IMR-90 (cell line): Measurements from ENCODE around the gene ATXN1. TPM values are rescaled to one million over a fixed set of nuclear protein-coding genes. Genes with fewer than 3 reads are reported as not detected.

ENCODE experiments used
- ATAC-seq: fragments of 200-7000 bp; cut with Tn5 transposase; 2 replicates; pipeline ENCODE4 v1.9.1; 2020; ENCODE audit warnings: low read depth, mild to moderate bottlenecking, moderate library complexity
- BruUV-seq: library from RNA; stranded (reverse); fragments of 400-500 nt; replicated peaks from 2 replicates; lab custom pipeline; 2021; lab: Mats Ljungman, UMichigan
- CTCF ChIA-PET: fragments of 300-600 bp; formaldehyde crosslinking; extraction: SDS; loops from one replicate; lab custom pipeline; 2021; ENCODE audit warnings: antibody characterized with exemption; lab: Yijun Ruan, JAX
- POLR2A ChIA-PET: fragments of 300-600 bp; sonication (Branson Sonifier 250); formaldehyde crosslinking; loops from one replicate; lab custom pipeline; 2022; ENCODE audit warnings: antibody characterized with exemption; ENCODE audit not compliant: unreplicated experiment; lab: Charles Lee
- DNase-seq: peaks from one replicate; pipeline ENCODE4 v3.0.0; 2013
- H2AFZ ChIP-seq: replicated peaks from 2 replicates; pipeline ENCODE3; 2013; ENCODE audit warnings: low read length, mild to moderate bottlenecking; ENCODE audit not compliant: poor library complexity
- H2AK5ac ChIP-seq: 2 replicates; pipeline ENCODE4 v1.6.1; 2013; ENCODE audit warnings: low read depth, low read length, inconsistent platforms
- H2AK9ac ChIP-seq: replicated peaks from 2 replicates; pipeline ENCODE3; 2013; ENCODE audit warnings: mild to moderate bottlenecking, low read depth, low read length, moderate library complexity; ENCODE audit not compliant: poor library complexity
- H2BK120ac ChIP-seq: 2 replicates; pipeline ENCODE4 v1.6.1; 2013; ENCODE audit warnings: low read depth, low read length, inconsistent platforms
- H2BK15ac ChIP-seq: 3 replicates; pipeline ENCODE4 v1.6.1; 2013; ENCODE audit warnings: low read depth, low read length, inconsistent platforms
- H2BK20ac ChIP-seq: 2 replicates; pipeline ENCODE4 v1.6.1; 2013; ENCODE audit warnings: low read depth, mild to moderate bottlenecking, inconsistent platforms, low read length, moderate library complexity
- H2BK5ac ChIP-seq: 2 replicates; pipeline ENCODE4 v1.6.1; 2013; ENCODE audit warnings: mild to moderate bottlenecking, low read depth, low read length, inconsistent platforms; ENCODE audit not compliant: poor library complexity, severe bottlenecking
- H3K14ac ChIP-seq: replicated peaks from 2 replicates; pipeline ENCODE4 v1.6.1; 2013; ENCODE audit warnings: low read depth, low read length, inconsistent platforms
- H3K18ac ChIP-seq: 2 replicates; pipeline ENCODE4 v1.6.1; 2013; ENCODE audit warnings: low read depth, low read length, control low read depth
- H3K23ac ChIP-seq: 2 replicates; pipeline ENCODE4 v1.6.1; 2013; ENCODE audit warnings: low read depth, low read length, inconsistent platforms
- H3K27ac ChIP-seq: 2 replicates; pipeline ENCODE4 v1.5.1; 2013; ENCODE audit warnings: mild to moderate bottlenecking, control low read depth, low read length; ENCODE audit not compliant: insufficient read depth
- H3K27me3 ChIP-seq: 2 replicates; pipeline ENCODE4 v1.6.1; 2013; ENCODE audit warnings: low read length; ENCODE audit not compliant: control insufficient read depth, insufficient read depth
- H3K36me3 ChIP-seq: 2 replicates; pipeline ENCODE4 v1.6.1; 2013; ENCODE audit warnings: low read length, mixed read lengths; ENCODE audit not compliant: control insufficient read depth, insufficient read depth
- H3K4ac ChIP-seq: 2 replicates; pipeline ENCODE4 v1.6.1; 2013; ENCODE audit warnings: low read depth, low read length, inconsistent platforms
- H3K4me1 ChIP-seq: 2 replicates; pipeline ENCODE4 v1.6.1; 2013; ENCODE audit warnings: low read length, mixed read lengths; ENCODE audit not compliant: control insufficient read depth, insufficient read depth
- H3K4me2 ChIP-seq: 2 replicates; pipeline ENCODE4 v1.6.1; 2013; ENCODE audit warnings: low read depth, mild to moderate bottlenecking, control low read depth, low read length, moderate library complexity
- H3K4me3 ChIP-seq: 2 replicates; pipeline ENCODE4 v1.5.1; 2013; ENCODE audit warnings: low read depth, mild to moderate bottlenecking, control low read depth, low read length, moderate library complexity; ENCODE audit not compliant: insufficient read depth
- H3K56ac ChIP-seq: 2 replicates; pipeline ENCODE4 v1.6.1; 2013; ENCODE audit warnings: low read length, inconsistent platforms; ENCODE audit not compliant: insufficient read depth; ENCODE audit errors: extremely low read depth
- H3K79me1 ChIP-seq, 2 experiments: 2 replicates each; pipeline ENCODE4 v1.6.1; 2013; ENCODE audit warnings: low read length in 2 of 2, inconsistent platforms in 1 of 2, low read depth in 1 of 2
- H3K9ac ChIP-seq: 2 replicates; pipeline ENCODE4 v1.6.1; 2013; ENCODE audit warnings: low read depth, low read length, control low read depth
- H3K9me1 ChIP-seq: 2 replicates; pipeline ENCODE4 v1.6.1; 2013; ENCODE audit warnings: low read length, inconsistent platforms; ENCODE audit not compliant: insufficient read depth
- H3K9me3 ChIP-seq: 2 replicates; pipeline ENCODE4 v1.6.1; 2013; ENCODE audit warnings: low read length; ENCODE audit not compliant: control insufficient read depth, insufficient read depth
- H4K20me1 ChIP-seq: 2 replicates; pipeline ENCODE4 v1.6.1; 2013; ENCODE audit warnings: low read length, inconsistent platforms; ENCODE audit not compliant: insufficient read depth
- H4K5ac ChIP-seq: 2 replicates; pipeline ENCODE4 v1.6.1; 2013; ENCODE audit warnings: mild to moderate bottlenecking, low read depth, low read length, control low read depth
- H4K8ac ChIP-seq, 2 experiments: 2 replicates each; pipeline ENCODE4 v1.6.1; 2013; ENCODE audit warnings: low read depth in 2 of 2, low read length in 2 of 2, control low read depth in 1 of 2, inconsistent platforms in 1 of 2
- H4K91ac ChIP-seq: 2 replicates; pipeline ENCODE4 v1.6.1; 2013; ENCODE audit warnings: low read depth, low read length, inconsistent platforms; ENCODE audit not compliant: insufficient read depth
- CEBPB ChIP-seq: IDR thresholded peaks from 2 replicates; pipeline ENCODE4 v1.6.1; 2012; ENCODE audit warnings: low read depth, low read length, improper control_type of control experiment
- CHD1 ChIP-seq: IDR thresholded peaks from 2 replicates; pipeline ENCODE4 v1.6.1; 2012; ENCODE audit warnings: low read depth, low read length, improper control_type of control experiment
- FOS ChIP-seq: fragments of 150-350 bp; IDR thresholded peaks from 2 replicates; pipeline ENCODE4 v1.6.1; 2016; ENCODE audit warnings: low read depth, low read length
- MAFK ChIP-seq: IDR thresholded peaks from 2 replicates; pipeline ENCODE4 v1.6.1; 2012; ENCODE audit warnings: low read depth, low read length, improper control_type of control experiment
- MXI1 ChIP-seq: IDR thresholded peaks from 2 replicates; pipeline ENCODE4 v1.6.1; 2012; ENCODE audit warnings: low read depth, mild to moderate bottlenecking, low read length, moderate library complexity, borderline replicate concordance
- POLR2A ChIP-seq: IDR thresholded peaks from 2 replicates; pipeline ENCODE4 v1.6.1; 2012; ENCODE audit warnings: mild to moderate bottlenecking, low read depth, low read length
- RFX5 ChIP-seq: IDR thresholded peaks from 2 replicates; pipeline ENCODE4 v1.8.0; 2012; ENCODE audit warnings: low read depth, mild to moderate bottlenecking, low read length, moderate library complexity
- WGBS, 2 experiments: methylation state at CpG; one replicate each; pipeline versions ENCODE4 v1.1.5 to v1.1.7; 2013; ENCODE audit warnings: missing lambda C conversion rate in 2 of 2; ENCODE audit not compliant: insufficient read length in 1 of 2; ENCODE audit errors: extremely low coverage in 2 of 2; 5-methylcytosine and 5-hydroxymethylcytosine counted together
- dilution Hi-C: fragments of 300-500 bp; cut with HindIII; formaldehyde crosslinking; loops from one replicate; pipeline ENCODE4 v1.14.3; 2018; ENCODE audit warnings: low sequenced_read_pairs; ENCODE audit not compliant: unreplicated experiment
- in situ Hi-C: fragments of 300-500 bp; cut with MboI; formaldehyde crosslinking; loops from 3 replicates; pipeline ENCODE4 v1.14.3; 2019; ENCODE audit warnings: low sequenced_read_pairs, inconsistent platforms, mixed read lengths
- intact Hi-C: fragments of 100-400 bp; cut with micrococcal nuclease; formaldehyde crosslinking; loops from 2 replicates; pipeline ENCODE4 v1.10.0; 2022
- polyA plus RNA-seq, 3 experiments: library from polyadenylated mRNA; depleted of rRNA; stranded (reverse); fragments of >200 nt; gene quantifications; 2 replicates each; pipeline ENCODE4 v1.2.3, GENCODE V29; 2012; ENCODE audit warnings: low replicate concordance in 1 of 3
- total RNA-seq: library from RNA; depleted of rRNA; stranded (reverse); fragments of >200 nt; gene quantifications from 2 replicates; pipeline ENCODE4 v1.2.3, GENCODE V29; 2012
- TF ChIP-seq, protein P1 (sequence below): fragments of 150-350 bp; IDR thresholded peaks from 2 replicates; pipeline ENCODE4 v1.6.1; 2016; ENCODE audit warnings: low read depth, mild to moderate bottlenecking, low read length, moderate library complexity, borderline replicate concordance
- TF ChIP-seq, protein P2 (sequence below): conservative IDR thresholded peaks from 2 replicates; pipeline ENCODE4 v1.5.1; 2012; ENCODE audit warnings: mild to moderate bottlenecking, low read depth, low read length, improper control_type of control experiment
- TF ChIP-seq, protein P3 (sequence below): fragments of 150-350 bp; IDR thresholded peaks from 2 replicates; pipeline ENCODE4 v1.6.1; 2017; ENCODE audit warnings: mild to moderate bottlenecking, antibody characterized with exemption, low read length, low read depth

Gene ATXN1
- total and polyA plus RNA-seq, 2 of the 4 experiments (the other 2 are of a cell fraction): 7.3 to 11.1 TPM

DNA sequence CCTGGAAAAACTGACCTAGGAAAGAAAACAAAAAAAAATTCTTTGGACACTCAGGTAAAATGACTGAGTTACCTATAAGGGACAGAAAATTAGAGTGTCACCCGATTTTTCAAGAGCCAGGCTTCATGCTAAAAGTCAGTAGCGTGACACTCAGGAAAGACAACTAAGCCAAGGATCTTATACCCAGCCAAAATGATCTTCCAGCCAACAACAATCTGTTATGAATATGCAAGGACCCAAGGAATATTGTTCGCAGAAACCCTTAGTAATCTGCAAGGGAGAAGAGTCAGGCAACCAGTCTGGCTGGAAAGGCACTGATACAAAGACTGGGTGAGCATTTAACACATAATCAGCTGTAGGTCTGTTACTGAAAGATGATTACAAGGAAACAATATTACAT lies 319.2 kb downstream of the ATXN1 start:
- no peak overlapping the region for H2AK9ac ChIP-seq
- intact Hi-C loops: no loop called here
- dilution Hi-C loops: no loop called here
- H3K27ac ChIP-seq: no peak overlapping the region
- no peak overlapping the region for H2BK5ac ChIP-seq
- POLR2A ChIA-PET: no interaction called here
- no peak overlapping the region for H3K4me3 ChIP-seq
- no peak overlapping the region for H2AK5ac ChIP-seq
- H2BK15ac ChIP-seq: no peak overlapping the region
- H3K9ac ChIP-seq: no peak overlapping the region
- no peak overlapping the region for H4K5ac ChIP-seq
- no peak overlapping the region for H3K4me2 ChIP-seq
- no peak overlapping the region for H2BK120ac ChIP-seq
- CTCF ChIA-PET: interaction anchor here (0.7 kb wide), 2 partner anchors 773 to 1063 kb away, joined by 3 to 4 read pairs; no protein-coding TSS in a partner anchor
- no peak overlapping the region for H4K91ac ChIP-seq
- no peak overlapping the region for H3K56ac ChIP-seq
- H3K9me3 ChIP-seq: no peaks in the 10 kb centered on the region
- H3K23ac ChIP-seq: no peak overlapping the region
- BruUV-seq: no TSS peak
- no peak overlapping the region for H2BK20ac ChIP-seq
- TF ChIP-seq RFX5: no peak
- TF ChIP-seq, protein P1, sequence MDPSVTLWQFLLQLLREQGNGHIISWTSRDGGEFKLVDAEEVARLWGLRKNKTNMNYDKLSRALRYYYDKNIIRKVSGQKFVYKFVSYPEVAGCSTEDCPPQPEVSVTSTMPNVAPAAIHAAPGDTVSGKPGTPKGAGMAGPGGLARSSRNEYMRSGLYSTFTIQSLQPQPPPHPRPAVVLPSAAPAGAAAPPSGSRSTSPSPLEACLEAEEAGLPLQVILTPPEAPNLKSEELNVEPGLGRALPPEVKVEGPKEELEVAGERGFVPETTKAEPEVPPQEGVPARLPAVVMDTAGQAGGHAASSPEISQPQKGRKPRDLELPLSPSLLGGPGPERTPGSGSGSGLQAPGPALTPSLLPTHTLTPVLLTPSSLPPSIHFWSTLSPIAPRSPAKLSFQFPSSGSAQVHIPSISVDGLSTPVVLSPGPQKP: no peak
- TF ChIP-seq, protein P2, sequence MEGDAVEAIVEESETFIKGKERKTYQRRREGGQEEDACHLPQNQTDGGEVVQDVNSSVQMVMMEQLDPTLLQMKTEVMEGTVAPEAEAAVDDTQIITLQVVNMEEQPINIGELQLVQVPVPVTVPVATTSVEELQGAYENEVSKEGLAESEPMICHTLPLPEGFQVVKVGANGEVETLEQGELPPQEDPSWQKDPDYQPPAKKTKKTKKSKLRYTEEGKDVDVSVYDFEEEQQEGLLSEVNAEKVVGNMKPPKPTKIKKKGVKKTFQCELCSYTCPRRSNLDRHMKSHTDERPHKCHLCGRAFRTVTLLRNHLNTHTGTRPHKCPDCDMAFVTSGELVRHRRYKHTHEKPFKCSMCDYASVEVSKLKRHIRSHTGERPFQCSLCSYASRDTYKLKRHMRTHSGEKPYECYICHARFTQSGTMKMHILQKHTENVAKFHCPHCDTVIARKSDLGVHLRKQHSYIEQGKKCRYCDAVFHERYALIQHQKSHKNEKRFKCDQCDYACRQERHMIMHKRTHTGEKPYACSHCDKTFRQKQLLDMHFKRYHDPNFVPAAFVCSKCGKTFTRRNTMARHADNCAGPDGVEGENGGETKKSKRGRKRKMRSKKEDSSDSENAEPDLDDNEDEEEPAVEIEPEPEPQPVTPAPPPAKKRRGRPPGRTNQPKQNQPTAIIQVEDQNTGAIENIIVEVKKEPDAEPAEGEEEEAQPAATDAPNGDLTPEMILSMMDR: no peak
- TF ChIP-seq, protein P3, sequence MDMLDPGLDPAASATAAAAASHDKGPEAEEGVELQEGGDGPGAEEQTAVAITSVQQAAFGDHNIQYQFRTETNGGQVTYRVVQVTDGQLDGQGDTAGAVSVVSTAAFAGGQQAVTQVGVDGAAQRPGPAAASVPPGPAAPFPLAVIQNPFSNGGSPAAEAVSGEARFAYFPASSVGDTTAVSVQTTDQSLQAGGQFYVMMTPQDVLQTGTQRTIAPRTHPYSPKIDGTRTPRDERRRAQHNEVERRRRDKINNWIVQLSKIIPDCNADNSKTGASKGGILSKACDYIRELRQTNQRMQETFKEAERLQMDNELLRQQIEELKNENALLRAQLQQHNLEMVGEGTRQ: no peak
- no peak for TF ChIP-seq MXI1
- TF ChIP-seq POLR2A: no peak
- no peak for TF ChIP-seq MAFK
- TF ChIP-seq CHD1: no peak
- TF ChIP-seq CEBPB: no peak
- TF ChIP-seq FOS: no peak
- no peak overlapping the region for H3K14ac ChIP-seq
- H4K8ac ChIP-seq: no peak overlapping the region
- DNase-seq: no peak
- H3K4ac ChIP-seq: no peak overlapping the region
- in situ Hi-C loops: no loop called here
- ATAC-seq: no peak
- H3K4me1 ChIP-seq: peaks cover 1% of the 10 kb centered on the region; the same call in 1 of the 2 replicates
- H3K79me1 ChIP-seq: peaks cover 12 to 14% of the 10 kb centered on the region in 2 experiments; a peak in 2 of 4 replicates
- no peaks in the 10 kb centered on the region for H3K36me3 ChIP-seq
- WGBS, 2 experiments: no CpG with 5 or more reads among the region's 3 CpGs
- no peaks in the 10 kb centered on the region for H4K20me1 ChIP-seq
- H2AFZ ChIP-seq: no peak overlapping the region
- H3K9me1 ChIP-seq: no peaks in the 10 kb centered on the region; the same call in 1 of the 2 replicates
- H3K18ac ChIP-seq: no peak overlapping the region; the same call in 1 of the 2 replicates
- no peaks in the 10 kb centered on the region for H3K27me3 ChIP-seq
